HEK293 (cell line): ENCODE measurements around the gene RNU7-1.

ENCODE experiments used
- GLI4 ChIP-seq: fragments of 450-650 bp; formaldehyde crosslinking; IDR thresholded peaks from 2 replicates; pipeline ENCODE4 v1.5.1; 2016; ENCODE audit warnings: missing biosample characterization, missing genetic modification characterization
- GLIS1 ChIP-seq: fragments of 450-650 bp; formaldehyde crosslinking; IDR thresholded peaks from 2 replicates; pipeline ENCODE4 v1.5.1; 2016; ENCODE audit warnings: missing biosample characterization, missing genetic modification characterization
- PRDM10 ChIP-seq: fragments of 450-650 bp; formaldehyde crosslinking; IDR thresholded peaks from 2 replicates; pipeline ENCODE4 v1.5.1; 2016; ENCODE audit warnings: missing biosample characterization, missing genetic modification characterization
- SP3 ChIP-seq: fragments of 450-650 bp; formaldehyde crosslinking; IDR thresholded peaks from 2 replicates; pipeline ENCODE4 v1.5.1; 2016; ENCODE audit warnings: missing biosample characterization, missing genetic modification characterization
- YY2 ChIP-seq: fragments of 450-650 bp; formaldehyde crosslinking; IDR thresholded peaks from 2 replicates; pipeline ENCODE4 v1.5.1; 2016; ENCODE audit warnings: missing biosample characterization, missing genetic modification characterization
- ZBTB8A ChIP-seq: fragments of 450-650 bp; formaldehyde crosslinking; IDR thresholded peaks from 2 replicates; pipeline ENCODE4 v1.5.1; 2016; ENCODE audit warnings: missing biosample characterization, missing genetic modification characterization
- ZNF16 ChIP-seq: fragments of 450-650 bp; formaldehyde crosslinking; IDR thresholded peaks from 2 replicates; pipeline ENCODE4 v1.5.1; 2016; ENCODE audit warnings: low read depth, missing biosample characterization, missing genetic modification characterization
- ZNF2 ChIP-seq: fragments of 450-650 bp; formaldehyde crosslinking; IDR thresholded peaks from 2 replicates; pipeline ENCODE4 v1.5.1; 2016; ENCODE audit warnings: missing biosample characterization, missing genetic modification characterization
- ZNF214 ChIP-seq: fragments of 450-650 bp; formaldehyde crosslinking; IDR thresholded peaks from 2 replicates; pipeline ENCODE4 v1.5.1; 2017; ENCODE audit warnings: missing biosample characterization, mild to moderate bottlenecking, missing genetic modification characterization, borderline replicate concordance
- ZNF23 ChIP-seq: fragments of 450-650 bp; formaldehyde crosslinking; IDR thresholded peaks from 2 replicates; pipeline ENCODE4 v1.5.1; 2016; ENCODE audit warnings: missing biosample characterization, missing genetic modification characterization, borderline replicate concordance
- ZNF239 ChIP-seq: fragments of 450-650 bp; formaldehyde crosslinking; IDR thresholded peaks from 2 replicates; pipeline ENCODE4 v1.5.1; 2016; ENCODE audit warnings: missing biosample characterization, missing genetic modification characterization
- ZNF324 ChIP-seq: fragments of 450-650 bp; formaldehyde crosslinking; IDR thresholded peaks from 2 replicates; pipeline ENCODE4 v1.5.1; 2016; ENCODE audit warnings: missing biosample characterization, missing genetic modification characterization
- ZNF391 ChIP-seq: fragments of 450-650 bp; formaldehyde crosslinking; IDR thresholded peaks from 2 replicates; pipeline ENCODE4 v1.5.1; 2016; ENCODE audit warnings: low read depth, missing biosample characterization, missing genetic modification characterization, borderline replicate concordance
- ZNF48 ChIP-seq: fragments of 450-650 bp; formaldehyde crosslinking; IDR thresholded peaks from 2 replicates; pipeline ENCODE4 v1.5.1; 2016; ENCODE audit warnings: missing biosample characterization, missing genetic modification characterization
- ZNF529 ChIP-seq: fragments of 450-650 bp; formaldehyde crosslinking; IDR thresholded peaks from 2 replicates; pipeline ENCODE4 v1.5.1; 2017; ENCODE audit warnings: missing genetic modification characterization, missing biosample characterization; ENCODE audit not compliant: insufficient replicate concordance
- ZNF548 ChIP-seq: fragments of 450-650 bp; formaldehyde crosslinking; IDR thresholded peaks from 2 replicates; pipeline ENCODE4 v1.5.1; 2016; ENCODE audit warnings: missing biosample characterization, missing genetic modification characterization
- ZNF600 ChIP-seq: fragments of 450-650 bp; formaldehyde crosslinking; IDR thresholded peaks from 2 replicates; pipeline ENCODE4 v1.5.1; 2016; ENCODE audit warnings: missing biosample characterization, missing genetic modification characterization
- ZNF777 ChIP-seq: fragments of 450-650 bp; formaldehyde crosslinking; IDR thresholded peaks from 2 replicates; pipeline ENCODE4 v1.5.1; 2017; ENCODE audit warnings: missing biosample characterization, missing genetic modification characterization, borderline replicate concordance
- ZSCAN30 ChIP-seq: fragments of 450-650 bp; IDR thresholded peaks from 2 replicates; pipeline ENCODE4 v1.5.1; 2018; ENCODE audit warnings: missing biosample characterization, mild to moderate bottlenecking, missing genetic modification characterization, moderate library complexity
- TF ChIP-seq, protein P1 (sequence below): fragments of 450-650 bp; formaldehyde crosslinking; IDR thresholded peaks from 2 replicates; pipeline ENCODE4 v1.5.1; 2016; ENCODE audit warnings: missing biosample characterization, missing genetic modification characterization, borderline replicate concordance
- TF ChIP-seq, protein P2 (sequence below): fragments of 450-650 bp; formaldehyde crosslinking; IDR thresholded peaks from 2 replicates; pipeline ENCODE4 v1.5.1; 2016; ENCODE audit warnings: missing biosample characterization, missing genetic modification characterization
- TF ChIP-seq, protein P3 (sequence below): fragments of 450-650 bp; formaldehyde crosslinking; IDR thresholded peaks from 2 replicates; pipeline ENCODE4 v1.5.1; 2016; ENCODE audit warnings: missing biosample characterization, missing genetic modification characterization
- TF ChIP-seq, protein P4 (sequence below): fragments of 450-650 bp; formaldehyde crosslinking; IDR thresholded peaks from 2 replicates; pipeline ENCODE4 v1.5.1; 2016; ENCODE audit warnings: missing biosample characterization, missing genetic modification characterization

Gene RNU7-1

GRCh38 chr12:6914246-6914946, 29.2 kb upstream of the RNU7-1 start, which contains the start of gene ENO2 (continued):
- TF ChIP-seq, protein P1, sequence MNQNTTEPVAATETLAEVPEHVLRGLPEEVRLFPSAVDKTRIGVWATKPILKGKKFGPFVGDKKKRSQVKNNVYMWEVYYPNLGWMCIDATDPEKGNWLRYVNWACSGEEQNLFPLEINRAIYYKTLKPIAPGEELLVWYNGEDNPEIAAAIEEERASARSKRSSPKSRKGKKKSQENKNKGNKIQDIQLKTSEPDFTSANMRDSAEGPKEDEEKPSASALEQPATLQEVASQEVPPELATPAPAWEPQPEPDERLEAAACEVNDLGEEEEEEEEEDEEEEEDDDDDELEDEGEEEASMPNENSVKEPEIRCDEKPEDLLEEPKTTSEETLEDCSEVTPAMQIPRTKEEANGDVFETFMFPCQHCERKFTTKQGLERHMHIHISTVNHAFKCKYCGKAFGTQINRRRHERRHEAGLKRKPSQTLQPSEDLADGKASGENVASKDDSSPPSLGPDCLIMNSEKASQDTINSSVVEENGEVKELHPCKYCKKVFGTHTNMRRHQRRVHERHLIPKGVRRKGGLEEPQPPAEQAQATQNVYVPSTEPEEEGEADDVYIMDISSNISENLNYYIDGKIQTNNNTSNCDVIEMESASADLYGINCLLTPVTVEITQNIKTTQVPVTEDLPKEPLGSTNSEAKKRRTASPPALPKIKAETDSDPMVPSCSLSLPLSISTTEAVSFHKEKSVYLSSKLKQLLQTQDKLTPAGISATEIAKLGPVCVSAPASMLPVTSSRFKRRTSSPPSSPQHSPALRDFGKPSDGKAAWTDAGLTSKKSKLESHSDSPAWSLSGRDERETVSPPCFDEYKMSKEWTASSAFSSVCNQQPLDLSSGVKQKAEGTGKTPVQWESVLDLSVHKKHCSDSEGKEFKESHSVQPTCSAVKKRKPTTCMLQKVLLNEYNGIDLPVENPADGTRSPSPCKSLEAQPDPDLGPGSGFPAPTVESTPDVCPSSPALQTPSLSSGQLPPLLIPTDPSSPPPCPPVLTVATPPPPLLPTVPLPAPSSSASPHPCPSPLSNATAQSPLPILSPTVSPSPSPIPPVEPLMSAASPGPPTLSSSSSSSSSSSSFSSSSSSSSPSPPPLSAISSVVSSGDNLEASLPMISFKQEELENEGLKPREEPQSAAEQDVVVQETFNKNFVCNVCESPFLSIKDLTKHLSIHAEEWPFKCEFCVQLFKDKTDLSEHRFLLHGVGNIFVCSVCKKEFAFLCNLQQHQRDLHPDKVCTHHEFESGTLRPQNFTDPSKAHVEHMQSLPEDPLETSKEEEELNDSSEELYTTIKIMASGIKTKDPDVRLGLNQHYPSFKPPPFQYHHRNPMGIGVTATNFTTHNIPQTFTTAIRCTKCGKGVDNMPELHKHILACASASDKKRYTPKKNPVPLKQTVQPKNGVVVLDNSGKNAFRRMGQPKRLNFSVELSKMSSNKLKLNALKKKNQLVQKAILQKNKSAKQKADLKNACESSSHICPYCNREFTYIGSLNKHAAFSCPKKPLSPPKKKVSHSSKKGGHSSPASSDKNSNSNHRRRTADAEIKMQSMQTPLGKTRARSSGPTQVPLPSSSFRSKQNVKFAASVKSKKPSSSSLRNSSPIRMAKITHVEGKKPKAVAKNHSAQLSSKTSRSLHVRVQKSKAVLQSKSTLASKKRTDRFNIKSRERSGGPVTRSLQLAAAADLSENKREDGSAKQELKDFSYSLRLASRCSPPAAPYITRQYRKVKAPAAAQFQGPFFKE (tag by site-specific recombination), result peak; percentile 89; the same call in 1 of the 2 replicates
- peak; percentile 59 for TF ChIP-seq YY2
- peak; percentile 32; the same call in 1 of the 2 replicates for TF ChIP-seq GLIS1 (tag by site-specific recombination)
- TF ChIP-seq, protein P2, sequence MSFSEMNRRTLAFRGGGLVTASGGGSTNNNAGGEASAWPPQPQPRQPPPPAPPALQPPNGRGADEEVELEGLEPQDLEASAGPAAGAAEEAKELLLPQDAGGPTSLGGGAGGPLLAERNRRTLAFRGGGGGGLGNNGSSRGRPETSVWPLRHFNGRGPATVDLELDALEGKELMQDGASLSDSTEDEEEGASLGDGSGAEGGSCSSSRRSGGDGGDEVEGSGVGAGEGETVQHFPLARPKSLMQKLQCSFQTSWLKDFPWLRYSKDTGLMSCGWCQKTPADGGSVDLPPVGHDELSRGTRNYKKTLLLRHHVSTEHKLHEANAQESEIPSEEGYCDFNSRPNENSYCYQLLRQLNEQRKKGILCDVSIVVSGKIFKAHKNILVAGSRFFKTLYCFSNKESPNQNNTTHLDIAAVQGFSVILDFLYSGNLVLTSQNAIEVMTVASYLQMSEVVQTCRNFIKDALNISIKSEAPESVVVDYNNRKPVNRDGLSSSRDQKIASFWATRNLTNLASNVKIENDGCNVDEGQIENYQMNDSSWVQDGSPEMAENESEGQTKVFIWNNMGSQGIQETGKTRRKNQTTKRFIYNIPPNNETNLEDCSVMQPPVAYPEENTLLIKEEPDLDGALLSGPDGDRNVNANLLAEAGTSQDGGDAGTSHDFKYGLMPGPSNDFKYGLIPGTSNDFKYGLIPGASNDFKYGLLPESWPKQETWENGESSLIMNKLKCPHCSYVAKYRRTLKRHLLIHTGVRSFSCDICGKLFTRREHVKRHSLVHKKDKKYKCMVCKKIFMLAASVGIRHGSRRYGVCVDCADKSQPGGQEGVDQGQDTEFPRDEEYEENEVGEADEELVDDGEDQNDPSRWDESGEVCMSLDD (tag by site-specific recombination), result peak; percentile 53; the same call in 1 of the 2 replicates
- TF ChIP-seq ZNF2 (tag by site-specific recombination), result peak; percentile 80
- TF ChIP-seq ZNF777, result no peak
- 0 out of 2 replicates have a peak, but pooled peaks have one; percentile 28 for TF ChIP-seq SP3 (tag by site-specific recombination)
- 0 out of 2 replicates have a peak, but pooled peaks have one; percentile 24 for TF ChIP-seq ZNF239
- TF ChIP-seq ZNF16 (tag by site-specific recombination), result no peak
- TF ChIP-seq ZNF214 (tag by site-specific recombination), result no peak
- no peak; the same call in 1 of the 2 replicates for TF ChIP-seq PRDM10 (tag by site-specific recombination)
- TF ChIP-seq ZNF324, result no peak
- TF ChIP-seq ZNF529 (tag by site-specific recombination), result no peak
- peak; percentile 79 for TF ChIP-seq ZNF600 (tag by site-specific recombination)
- no peak for TF ChIP-seq ZNF48
- TF ChIP-seq ZNF23 (tag by site-specific recombination), result no peak
- no peak for TF ChIP-seq ZNF548 (tag by site-specific recombination)
- TF ChIP-seq ZNF391, result 0 out of 2 replicates have a peak, but pooled peaks have one; percentile 42
- TF ChIP-seq, protein P3, sequence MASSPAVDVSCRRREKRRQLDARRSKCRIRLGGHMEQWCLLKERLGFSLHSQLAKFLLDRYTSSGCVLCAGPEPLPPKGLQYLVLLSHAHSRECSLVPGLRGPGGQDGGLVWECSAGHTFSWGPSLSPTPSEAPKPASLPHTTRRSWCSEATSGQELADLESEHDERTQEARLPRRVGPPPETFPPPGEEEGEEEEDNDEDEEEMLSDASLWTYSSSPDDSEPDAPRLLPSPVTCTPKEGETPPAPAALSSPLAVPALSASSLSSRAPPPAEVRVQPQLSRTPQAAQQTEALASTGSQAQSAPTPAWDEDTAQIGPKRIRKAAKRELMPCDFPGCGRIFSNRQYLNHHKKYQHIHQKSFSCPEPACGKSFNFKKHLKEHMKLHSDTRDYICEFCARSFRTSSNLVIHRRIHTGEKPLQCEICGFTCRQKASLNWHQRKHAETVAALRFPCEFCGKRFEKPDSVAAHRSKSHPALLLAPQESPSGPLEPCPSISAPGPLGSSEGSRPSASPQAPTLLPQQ (tag by site-specific recombination), result peak; percentile 55; the same call in 1 of the 2 replicates
- no peak for TF ChIP-seq ZSCAN30
- TF ChIP-seq GLI4 (tag by site-specific recombination), result peak; percentile 63; the same call in 1 of the 2 replicates
- TF ChIP-seq, protein P4, sequence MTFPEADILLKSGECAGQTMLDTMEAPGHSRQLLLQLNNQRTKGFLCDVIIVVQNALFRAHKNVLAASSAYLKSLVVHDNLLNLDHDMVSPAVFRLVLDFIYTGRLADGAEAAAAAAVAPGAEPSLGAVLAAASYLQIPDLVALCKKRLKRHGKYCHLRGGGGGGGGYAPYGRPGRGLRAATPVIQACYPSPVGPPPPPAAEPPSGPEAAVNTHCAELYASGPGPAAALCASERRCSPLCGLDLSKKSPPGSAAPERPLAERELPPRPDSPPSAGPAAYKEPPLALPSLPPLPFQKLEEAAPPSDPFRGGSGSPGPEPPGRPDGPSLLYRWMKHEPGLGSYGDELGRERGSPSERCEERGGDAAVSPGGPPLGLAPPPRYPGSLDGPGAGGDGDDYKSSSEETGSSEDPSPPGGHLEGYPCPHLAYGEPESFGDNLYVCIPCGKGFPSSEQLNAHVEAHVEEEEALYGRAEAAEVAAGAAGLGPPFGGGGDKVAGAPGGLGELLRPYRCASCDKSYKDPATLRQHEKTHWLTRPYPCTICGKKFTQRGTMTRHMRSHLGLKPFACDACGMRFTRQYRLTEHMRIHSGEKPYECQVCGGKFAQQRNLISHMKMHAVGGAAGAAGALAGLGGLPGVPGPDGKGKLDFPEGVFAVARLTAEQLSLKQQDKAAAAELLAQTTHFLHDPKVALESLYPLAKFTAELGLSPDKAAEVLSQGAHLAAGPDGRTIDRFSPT (tag by site-specific recombination), result peak; percentile 39; the same call in 1 of the 2 replicates
- peak; percentile 98 for TF ChIP-seq ZBTB8A (tag by site-specific recombination)
